ENCODE data around the gene CNDP1.

- TF ChIP-seq CTCF (IDR thresholded peaks at IDR 0.05; ENCODE audit: borderline replicate concordance, extremely low read depth, low read length, poor library complexity, severe bottlenecking): no peak
- no peak for TF ChIP-seq EZH2 (IDR thresholded peaks at IDR 0.05; ENCODE audit: borderline replicate concordance, low read depth, low read length, severe bottlenecking)
Observed at GRCh38 chr18:74539289-74539688, 5.0 kb downstream of the CNDP1 start.
